Thyroid gland (tissue), 4 donors: Measurements from ENCODE around the gene ARHGEF28.

Experiments
- POLR2A ChIP-seq, 2 donors: fragments of 450-650 bp; IDR thresholded peaks; one replicate each; pipeline ENCODE4 v1.6.1; 2017; ENCODE audit warnings: antibody characterized with exemption in 2 of 2, mild to moderate bottlenecking in 2 of 2, moderate library complexity in 1 of 2
- TF ChIP-seq, protein P1 (sequence below), 6 experiments: fragments of 200-600 bp in 3 of 6; fragments of 450-650 bp in 3 of 6; sonication (generic) in 3 of 6; IDR thresholded peaks; one replicate each; pipeline ENCODE4 v1.5.1; 2016 to 2019; ENCODE audit warnings: antibody characterized with exemption in 6 of 6, mild to moderate bottlenecking in 2 of 6, inconsistent platforms in 1 of 6, moderate library complexity in 1 of 6

GRCh38 chr5:73968246-73968645 lies 342.2 kb downstream of the ARHGEF28 start:
- TF ChIP-seq, protein P1, sequence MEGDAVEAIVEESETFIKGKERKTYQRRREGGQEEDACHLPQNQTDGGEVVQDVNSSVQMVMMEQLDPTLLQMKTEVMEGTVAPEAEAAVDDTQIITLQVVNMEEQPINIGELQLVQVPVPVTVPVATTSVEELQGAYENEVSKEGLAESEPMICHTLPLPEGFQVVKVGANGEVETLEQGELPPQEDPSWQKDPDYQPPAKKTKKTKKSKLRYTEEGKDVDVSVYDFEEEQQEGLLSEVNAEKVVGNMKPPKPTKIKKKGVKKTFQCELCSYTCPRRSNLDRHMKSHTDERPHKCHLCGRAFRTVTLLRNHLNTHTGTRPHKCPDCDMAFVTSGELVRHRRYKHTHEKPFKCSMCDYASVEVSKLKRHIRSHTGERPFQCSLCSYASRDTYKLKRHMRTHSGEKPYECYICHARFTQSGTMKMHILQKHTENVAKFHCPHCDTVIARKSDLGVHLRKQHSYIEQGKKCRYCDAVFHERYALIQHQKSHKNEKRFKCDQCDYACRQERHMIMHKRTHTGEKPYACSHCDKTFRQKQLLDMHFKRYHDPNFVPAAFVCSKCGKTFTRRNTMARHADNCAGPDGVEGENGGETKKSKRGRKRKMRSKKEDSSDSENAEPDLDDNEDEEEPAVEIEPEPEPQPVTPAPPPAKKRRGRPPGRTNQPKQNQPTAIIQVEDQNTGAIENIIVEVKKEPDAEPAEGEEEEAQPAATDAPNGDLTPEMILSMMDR (IDR thresholded peaks at IDR 0.05), result no peak
- no peak for TF ChIP-seq POLR2A (IDR thresholded peaks at IDR 0.05)
